Measurements from ENCODE around the gene NECTIN2.

NECTIN2 gene

DNA sequence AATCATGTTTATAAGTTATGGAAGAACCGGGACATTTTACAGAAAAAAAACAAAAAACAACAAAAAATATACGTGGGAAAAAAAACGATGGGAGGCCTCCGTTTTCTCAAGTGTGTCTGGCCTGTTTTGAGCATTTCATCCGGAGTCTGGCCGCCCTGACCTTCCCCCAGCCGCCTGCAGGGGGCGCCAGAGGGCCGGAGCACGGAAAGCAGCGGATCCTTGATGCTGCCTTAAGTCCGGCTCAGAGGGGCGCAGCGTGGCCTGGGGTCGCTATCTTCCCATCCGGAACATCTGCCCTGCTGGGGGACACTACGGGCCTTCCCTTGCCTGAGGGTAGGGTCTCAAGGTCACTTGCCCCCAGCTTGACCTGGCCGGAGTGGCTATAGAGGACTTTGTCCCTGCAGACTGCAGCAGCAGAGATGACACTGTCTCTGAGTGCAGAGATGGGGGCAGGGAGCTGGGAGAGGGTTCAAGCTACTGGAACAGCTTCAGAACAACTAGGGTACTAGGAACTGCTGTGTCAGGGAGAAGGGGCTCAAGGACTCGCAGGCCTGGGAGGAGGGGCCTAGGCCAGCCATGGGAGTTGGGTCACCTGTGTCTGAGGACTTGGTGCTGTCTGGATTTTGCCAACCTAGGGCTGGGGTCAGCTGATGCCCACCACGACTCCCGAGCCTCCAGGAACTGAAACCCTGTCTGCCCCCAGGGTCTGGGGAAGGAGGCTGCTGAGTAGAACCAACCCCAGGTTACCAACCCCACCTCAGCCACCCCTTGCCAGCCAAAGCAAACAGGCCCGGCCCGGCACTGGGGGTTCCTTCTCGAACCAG lies 57.7 kb downstream of the NECTIN2 start:
- TF ChIP-seq, protein P1, sequence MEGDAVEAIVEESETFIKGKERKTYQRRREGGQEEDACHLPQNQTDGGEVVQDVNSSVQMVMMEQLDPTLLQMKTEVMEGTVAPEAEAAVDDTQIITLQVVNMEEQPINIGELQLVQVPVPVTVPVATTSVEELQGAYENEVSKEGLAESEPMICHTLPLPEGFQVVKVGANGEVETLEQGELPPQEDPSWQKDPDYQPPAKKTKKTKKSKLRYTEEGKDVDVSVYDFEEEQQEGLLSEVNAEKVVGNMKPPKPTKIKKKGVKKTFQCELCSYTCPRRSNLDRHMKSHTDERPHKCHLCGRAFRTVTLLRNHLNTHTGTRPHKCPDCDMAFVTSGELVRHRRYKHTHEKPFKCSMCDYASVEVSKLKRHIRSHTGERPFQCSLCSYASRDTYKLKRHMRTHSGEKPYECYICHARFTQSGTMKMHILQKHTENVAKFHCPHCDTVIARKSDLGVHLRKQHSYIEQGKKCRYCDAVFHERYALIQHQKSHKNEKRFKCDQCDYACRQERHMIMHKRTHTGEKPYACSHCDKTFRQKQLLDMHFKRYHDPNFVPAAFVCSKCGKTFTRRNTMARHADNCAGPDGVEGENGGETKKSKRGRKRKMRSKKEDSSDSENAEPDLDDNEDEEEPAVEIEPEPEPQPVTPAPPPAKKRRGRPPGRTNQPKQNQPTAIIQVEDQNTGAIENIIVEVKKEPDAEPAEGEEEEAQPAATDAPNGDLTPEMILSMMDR (IDR thresholded peaks at IDR 0.05; ENCODE audit: control insufficient read depth, extremely low read depth, insufficient read depth), result peak; percentile 75
- no peak for DNase-seq (ENCODE audit: low read depth)
- no peak overlapping the region for H3K4me3 ChIP-seq (ENCODE audit: low read depth, low read length)

DNA sequence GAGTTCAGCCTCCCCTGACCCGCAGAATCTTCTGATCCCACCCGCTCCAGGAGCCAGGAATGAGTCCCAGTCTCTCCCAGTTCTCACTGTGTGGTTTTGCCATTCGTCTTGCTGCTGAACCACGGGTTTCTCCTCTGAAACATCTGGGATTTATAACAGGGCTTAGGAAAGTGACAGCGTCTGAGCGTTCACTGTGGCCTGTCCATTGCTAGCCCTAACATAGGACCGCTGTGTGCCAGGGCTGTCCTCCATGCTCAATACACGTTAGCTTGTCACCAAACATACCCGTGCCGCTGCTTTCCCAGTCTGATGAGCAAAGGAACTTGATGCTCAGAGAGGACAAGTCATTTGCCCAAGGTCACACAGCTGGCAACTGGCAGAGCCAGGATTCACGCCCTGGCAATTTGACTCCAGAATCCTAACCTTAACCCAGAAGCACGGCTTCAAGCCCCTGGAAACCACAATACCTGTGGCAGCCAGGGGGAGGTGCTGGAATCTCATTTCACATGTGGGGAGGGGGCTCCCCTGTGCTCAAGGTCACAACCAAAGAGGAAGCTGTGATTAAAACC lies 58.4 kb downstream of the NECTIN2 start:
- TF ChIP-seq, protein P1 (IDR thresholded peaks at IDR 0.05; ENCODE audit: control insufficient read depth, extremely low read depth, insufficient read depth), result no peak
- H3K4me3 ChIP-seq (ENCODE audit: low read depth, low read length), result no peak overlapping the region
- DNase-seq (ENCODE audit: low read depth), result no peak

DNA sequence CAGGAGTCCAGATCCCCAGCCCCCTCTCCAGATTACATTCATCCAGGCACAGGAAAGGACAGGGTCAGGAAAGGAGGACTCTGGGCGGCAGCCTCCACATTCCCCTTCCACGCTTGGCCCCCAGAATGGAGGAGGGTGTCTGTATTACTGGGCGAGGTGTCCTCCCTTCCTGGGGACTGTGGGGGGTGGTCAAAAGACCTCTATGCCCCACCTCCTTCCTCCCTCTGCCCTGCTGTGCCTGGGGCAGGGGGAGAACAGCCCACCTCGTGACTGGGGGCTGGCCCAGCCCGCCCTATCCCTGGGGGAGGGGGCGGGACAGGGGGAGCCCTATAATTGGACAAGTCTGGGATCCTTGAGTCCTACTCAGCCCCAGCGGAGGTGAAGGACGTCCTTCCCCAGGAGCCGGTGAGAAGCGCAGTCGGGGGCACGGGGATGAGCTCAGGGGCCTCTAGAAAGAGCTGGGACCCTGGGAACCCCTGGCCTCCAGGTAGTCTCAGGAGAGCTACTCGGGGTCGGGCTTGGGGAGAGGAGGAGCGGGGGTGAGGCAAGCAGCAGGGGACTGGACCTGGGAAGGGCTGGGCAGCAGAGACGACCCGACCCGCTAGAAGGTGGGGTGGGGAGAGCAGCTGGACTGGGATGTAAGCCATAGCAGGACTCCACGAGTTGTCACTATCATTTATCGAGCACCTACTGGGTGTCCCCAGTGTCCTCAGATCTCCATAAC lies 59.5 kb downstream of the NECTIN2 start, which contains the start of gene APOE:
Gene APOE (plus strand): TSS at position 360 of the 724 bp plus-strand sequence. CDS start 829 bp downstream, outside the sequence.
- no peak within 1 kb of the TSS for H3K4me3 ChIP-seq (ENCODE audit: low read depth, low read length)
- no peak for DNase-seq (ENCODE audit: low read depth)
- TF ChIP-seq, protein P1 (IDR thresholded peaks at IDR 0.05; ENCODE audit: control insufficient read depth, extremely low read depth, insufficient read depth), result no peak

GRCh38 chr19:44907613-44908012 lies 61.5 kb downstream of the NECTIN2 start:
- TF ChIP-seq, protein P1 (IDR thresholded peaks at IDR 0.05; ENCODE audit: control insufficient read depth, extremely low read depth, insufficient read depth), result no peak
- no peak for DNase-seq (ENCODE audit: low read depth)
- H3K4me3 ChIP-seq (ENCODE audit: low read depth, low read length), result no peak overlapping the region

- no peak for DNase-seq (ENCODE audit: low read depth)
- H3K4me3 ChIP-seq (ENCODE audit: low read depth, low read length), result no peak overlapping the region
- TF ChIP-seq, protein P1 (IDR thresholded peaks at IDR 0.05; ENCODE audit: control insufficient read depth, extremely low read depth, insufficient read depth), result no peak
Measured at GRCh38 chr19:44908074-44908835, 62.2 kb downstream of the NECTIN2 start.

DNA sequence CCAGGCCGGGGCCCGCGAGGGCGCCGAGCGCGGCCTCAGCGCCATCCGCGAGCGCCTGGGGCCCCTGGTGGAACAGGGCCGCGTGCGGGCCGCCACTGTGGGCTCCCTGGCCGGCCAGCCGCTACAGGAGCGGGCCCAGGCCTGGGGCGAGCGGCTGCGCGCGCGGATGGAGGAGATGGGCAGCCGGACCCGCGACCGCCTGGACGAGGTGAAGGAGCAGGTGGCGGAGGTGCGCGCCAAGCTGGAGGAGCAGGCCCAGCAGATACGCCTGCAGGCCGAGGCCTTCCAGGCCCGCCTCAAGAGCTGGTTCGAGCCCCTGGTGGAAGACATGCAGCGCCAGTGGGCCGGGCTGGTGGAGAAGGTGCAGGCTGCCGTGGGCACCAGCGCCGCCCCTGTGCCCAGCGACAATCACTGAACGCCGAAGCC lies 62.8 kb downstream of the NECTIN2 start:
- no peak for DNase-seq (ENCODE audit: low read depth)
- no peak overlapping the region for H3K4me3 ChIP-seq (ENCODE audit: low read depth, low read length)
- TF ChIP-seq, protein P1 (IDR thresholded peaks at IDR 0.05; ENCODE audit: control insufficient read depth, extremely low read depth, insufficient read depth), result no peak

Measured in LNCaP clone FGC (cell line).